Measurements from ENCODE around the gene RAP1GAP2.

Gene RAP1GAP2

DNA sequence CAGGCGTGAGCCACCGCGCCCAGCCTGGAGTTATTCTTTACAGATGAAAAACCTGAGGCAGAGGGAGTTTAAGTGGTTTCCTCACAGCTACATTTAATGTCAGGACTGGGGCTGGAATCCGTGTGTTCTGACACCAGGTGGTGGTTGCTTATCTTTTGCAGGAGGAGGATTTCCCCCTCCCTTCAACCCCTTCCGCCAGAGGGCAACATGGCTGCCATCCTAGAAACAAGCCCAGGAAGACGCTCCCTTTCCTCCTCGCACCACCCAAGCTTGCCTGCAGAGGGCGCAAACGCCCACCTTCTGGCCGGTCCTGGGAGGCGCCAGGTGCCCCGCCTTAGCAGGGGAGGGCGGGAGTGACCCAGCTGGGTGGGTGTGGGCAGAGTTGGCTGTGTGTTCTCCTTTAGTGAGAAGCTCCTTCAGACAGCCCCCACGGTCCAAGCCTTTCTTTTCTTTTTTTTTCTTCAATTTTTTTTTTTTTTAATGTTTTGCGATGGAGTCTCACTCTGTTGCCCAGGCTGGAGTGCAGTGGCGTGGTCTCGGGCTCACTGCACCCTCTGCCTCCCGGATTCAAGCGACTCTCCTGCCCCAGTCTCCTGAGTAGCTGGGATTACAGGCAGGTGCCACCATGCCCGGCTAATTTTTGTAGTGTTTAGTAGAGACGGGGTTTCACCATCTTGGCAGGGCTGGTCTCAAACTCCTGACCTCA, 9.9 kb upstream of the RAP1GAP2 start:
- DNase-seq: peak; percentile 94

- DNase-seq: no peak
Observed at GRCh38 chr17:2789700-2790099, 6.5 kb upstream of the RAP1GAP2 start.

DNA sequence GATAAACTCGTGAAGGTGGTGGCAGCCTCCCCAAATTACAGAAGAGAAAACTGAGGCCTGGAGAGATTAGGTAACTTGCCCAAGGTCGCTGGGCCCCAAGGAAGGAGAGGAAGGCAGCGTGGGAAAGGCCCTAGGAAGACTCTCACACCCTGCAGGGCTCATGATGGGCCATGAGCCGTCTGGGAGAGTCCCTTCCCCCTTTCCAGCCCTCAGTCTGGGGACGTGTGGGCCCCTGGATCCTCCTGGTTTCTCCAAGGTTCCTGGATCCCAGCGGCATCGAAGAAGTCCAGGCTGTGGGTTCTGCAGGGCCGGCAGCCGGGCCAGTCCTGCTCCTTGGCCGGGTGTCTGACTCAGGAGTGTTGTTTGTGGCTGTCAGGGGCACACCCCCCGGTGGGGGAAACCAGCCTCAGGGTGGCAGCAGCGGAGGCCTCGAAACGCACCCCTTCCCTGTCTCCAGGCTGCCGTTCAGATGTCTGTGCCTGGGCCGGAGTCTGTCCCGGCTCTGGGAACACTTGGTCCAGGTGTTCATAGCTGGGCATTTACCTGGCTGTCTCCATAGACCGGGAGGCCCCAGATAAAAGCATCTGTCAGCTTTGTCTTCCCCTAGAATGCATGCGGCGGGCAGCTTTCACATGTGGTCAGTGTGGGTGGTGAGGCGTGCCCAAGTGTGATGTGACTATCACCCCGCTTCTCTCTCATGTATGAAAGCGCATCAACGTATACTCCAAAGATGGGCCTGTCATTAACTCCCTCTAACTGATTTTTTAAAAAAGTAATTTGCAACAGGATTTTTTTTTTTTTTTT, 3.7 kb upstream of the RAP1GAP2 start:
- no peak for DNase-seq

- no peak for DNase-seq
Observed at GRCh38 chr17:2794111-2794803, 2.0 kb upstream of the RAP1GAP2 start.

- DNase-seq: no peak
Observed at GRCh38 chr17:2795441-2796163, 636 bp upstream of the RAP1GAP2 start.

GRCh38 chr17:2797226-2797625, 988 bp downstream of the RAP1GAP2 start:
- no peak for DNase-seq

- no peak for DNase-seq
Observed at GRCh38 chr17:2797637-2798036, 1.4 kb downstream of the RAP1GAP2 start.

DNA sequence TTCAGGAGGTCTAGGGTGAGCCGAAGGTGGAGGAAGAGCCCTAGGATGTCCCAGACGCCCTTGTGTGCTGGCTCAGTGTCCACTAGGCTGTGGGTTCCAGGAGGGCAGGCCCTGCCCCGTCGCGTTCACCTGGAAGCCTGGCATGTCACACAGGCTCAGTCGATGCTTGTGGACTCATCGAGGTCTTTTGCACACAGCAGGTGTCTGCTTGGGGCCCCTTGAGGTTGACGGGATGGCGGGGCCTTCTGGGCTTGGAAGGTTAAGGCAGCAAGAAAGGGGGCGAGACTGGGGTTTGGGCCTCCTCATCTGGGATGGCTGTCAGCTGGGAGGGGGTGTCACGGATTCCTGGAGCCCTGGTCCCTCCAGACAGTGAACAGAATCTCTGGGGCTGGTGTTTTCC, 1.9 kb downstream of the RAP1GAP2 start:
- no peak for DNase-seq

- DNase-seq: no peak
Observed at GRCh38 chr17:2798678-2799077, 2.4 kb downstream of the RAP1GAP2 start.

DNA sequence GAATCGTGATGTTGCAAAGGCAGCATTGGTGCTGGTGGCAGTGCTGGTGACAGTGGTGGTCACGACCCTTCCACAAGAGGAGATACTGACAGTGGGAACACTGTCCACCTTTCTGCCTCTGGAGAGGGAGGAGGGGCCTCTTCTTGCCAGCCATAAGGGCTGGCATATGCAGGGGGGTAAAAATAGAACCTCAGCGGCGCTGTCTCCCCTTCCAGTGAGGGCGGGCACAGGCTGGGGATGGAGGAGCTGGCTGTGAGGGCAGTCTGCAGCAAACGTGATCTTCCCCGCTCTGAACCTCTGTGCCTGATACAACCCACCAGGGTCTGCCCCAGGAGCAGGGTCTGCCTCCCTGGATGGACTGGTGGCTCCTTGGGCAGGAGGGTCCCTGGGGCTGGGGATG, 3.4 kb downstream of the RAP1GAP2 start:
- no peak for DNase-seq

- DNase-seq: no peak
Observed at GRCh38 chr17:2800367-2800766, 4.1 kb downstream of the RAP1GAP2 start.

DNA sequence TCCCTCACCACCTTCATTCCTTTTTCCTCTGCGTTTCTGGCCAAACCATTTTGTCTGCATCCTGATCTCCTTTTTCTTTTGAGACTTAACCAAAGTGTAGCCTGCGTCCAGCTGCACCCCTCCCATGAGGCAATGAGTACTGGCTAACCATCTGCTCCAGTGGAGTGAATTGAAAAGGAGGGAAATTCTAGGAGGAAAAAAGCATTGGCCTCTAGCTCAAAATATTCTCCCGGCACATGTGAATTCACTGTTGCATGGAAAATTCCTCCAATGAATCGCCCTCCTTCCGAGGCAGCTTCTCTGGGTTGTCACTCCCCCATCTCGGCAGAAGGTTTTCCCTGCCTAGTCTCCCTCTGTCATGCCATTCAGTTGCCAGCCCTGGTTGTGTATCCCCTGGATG, 5.6 kb downstream of the RAP1GAP2 start:
- DNase-seq: no peak

- no peak for DNase-seq
Observed at GRCh38 chr17:2802574-2802973, 6.3 kb downstream of the RAP1GAP2 start.

DNA sequence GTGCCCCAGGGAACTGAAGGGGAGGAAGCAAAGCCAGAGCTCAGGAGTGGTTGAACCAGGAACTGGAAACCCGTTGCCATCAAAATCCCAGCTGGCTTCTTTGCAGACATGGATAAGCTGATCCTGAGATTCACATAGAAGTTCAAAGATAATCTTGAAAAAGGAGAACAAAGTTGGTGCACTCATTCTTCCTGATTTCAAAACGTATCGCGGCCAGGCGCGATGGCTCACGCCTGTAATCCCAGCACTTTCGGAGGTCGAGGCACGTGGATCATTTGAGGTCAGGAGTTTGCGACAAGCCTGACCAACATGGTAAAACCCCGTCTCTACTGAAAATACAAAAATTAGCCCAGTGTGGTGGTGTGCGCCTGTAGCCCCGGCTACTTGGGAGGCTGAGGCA, 7.1 kb downstream of the RAP1GAP2 start:
- no peak for DNase-seq

GRCh38 chr17:2803971-2804370, 7.7 kb downstream of the RAP1GAP2 start:
- no peak for DNase-seq

DNA sequence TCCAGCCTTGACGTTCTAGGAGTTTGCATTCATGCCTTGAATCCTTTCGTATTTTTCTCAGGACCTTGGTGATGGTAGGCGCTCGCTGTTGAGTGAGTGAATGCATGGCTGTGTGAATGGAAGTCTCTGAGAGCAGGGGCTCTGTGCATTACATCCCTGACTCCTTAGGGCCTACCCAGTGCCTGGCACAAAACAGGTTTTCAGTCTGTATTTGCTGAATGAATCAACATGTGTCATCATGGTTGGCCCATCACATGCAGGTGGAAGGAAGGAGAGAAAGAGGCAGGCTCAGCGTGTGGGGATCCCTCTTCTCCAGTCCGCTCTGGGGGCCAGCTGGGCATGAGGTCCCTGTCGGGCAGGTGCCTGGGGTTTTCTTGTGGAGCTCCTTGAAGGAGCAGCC, 8.7 kb downstream of the RAP1GAP2 start:
- no peak for DNase-seq

- DNase-seq: no peak
Observed at GRCh38 chr17:2805961-2806360, 9.7 kb downstream of the RAP1GAP2 start.

GRCh38 chr17:2808367-2809335, 12.4 kb downstream of the RAP1GAP2 start:
- no peak for DNase-seq

- no peak for DNase-seq
Observed at GRCh38 chr17:2809337-2809736, 13.1 kb downstream of the RAP1GAP2 start.

- no peak for DNase-seq
Observed at GRCh38 chr17:2814049-2814448, 17.8 kb downstream of the RAP1GAP2 start.

DNA sequence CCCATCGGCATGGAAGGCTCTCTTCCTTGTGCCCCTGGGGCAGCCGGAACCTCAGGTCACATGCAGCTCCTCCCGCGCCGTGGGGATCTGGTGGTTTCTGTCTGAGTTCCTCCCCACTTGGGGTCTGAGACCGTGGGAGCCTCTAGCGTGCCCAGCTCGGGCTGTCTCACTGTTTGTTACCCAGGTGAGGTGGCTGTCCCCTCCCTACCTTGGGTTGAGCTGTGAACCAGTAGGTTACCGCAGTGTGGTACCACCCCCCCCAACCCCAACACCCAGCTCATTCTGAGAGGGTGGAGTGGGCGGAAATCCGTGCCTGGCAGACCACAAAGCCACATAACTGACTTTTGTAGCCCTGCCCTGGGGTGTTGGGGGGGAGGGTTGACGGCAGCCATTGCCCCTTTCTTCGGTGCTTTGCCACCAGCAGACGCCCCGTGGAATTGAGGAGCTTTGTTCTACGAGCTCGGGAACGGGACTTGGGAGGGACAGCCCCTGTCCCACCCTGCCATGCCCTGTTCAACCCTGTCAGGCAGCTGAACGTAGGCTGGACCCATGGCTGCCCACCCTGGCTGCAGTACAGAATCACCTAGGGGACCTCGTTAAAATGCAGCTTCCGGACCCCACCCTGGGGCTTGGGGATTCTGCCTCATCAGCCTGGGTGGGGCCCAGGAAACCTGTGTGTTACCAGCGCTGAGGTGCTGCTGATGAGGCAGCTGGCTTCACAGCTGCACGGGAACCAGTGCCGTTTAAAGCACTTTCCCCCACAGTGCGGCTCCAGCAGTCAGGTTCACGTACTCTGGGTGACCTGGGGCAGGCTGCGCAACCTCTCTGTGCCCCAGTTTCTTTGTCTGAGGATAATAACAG, 18.5 kb downstream of the RAP1GAP2 start:
- peak; percentile 81 for DNase-seq

Data from GDM1 (cell line).